Fibroblast of skin of abdomen (primary cell): Measurements from ENCODE around the gene ANKH.
A peak's percentile ranks its signal among the peaks of the same experiment; 100 is the strongest.
"Not testable (repeated sequence)": the region's sequence is repeated elsewhere in the genome, so short reads cannot be mapped to it uniquely, and the experiment has no call there.

Experiments
- DNase-seq: peaks from one replicate; pipeline ENCODE4 v3.0.0-alpha.2; 2013

ANKH gene

DNA sequence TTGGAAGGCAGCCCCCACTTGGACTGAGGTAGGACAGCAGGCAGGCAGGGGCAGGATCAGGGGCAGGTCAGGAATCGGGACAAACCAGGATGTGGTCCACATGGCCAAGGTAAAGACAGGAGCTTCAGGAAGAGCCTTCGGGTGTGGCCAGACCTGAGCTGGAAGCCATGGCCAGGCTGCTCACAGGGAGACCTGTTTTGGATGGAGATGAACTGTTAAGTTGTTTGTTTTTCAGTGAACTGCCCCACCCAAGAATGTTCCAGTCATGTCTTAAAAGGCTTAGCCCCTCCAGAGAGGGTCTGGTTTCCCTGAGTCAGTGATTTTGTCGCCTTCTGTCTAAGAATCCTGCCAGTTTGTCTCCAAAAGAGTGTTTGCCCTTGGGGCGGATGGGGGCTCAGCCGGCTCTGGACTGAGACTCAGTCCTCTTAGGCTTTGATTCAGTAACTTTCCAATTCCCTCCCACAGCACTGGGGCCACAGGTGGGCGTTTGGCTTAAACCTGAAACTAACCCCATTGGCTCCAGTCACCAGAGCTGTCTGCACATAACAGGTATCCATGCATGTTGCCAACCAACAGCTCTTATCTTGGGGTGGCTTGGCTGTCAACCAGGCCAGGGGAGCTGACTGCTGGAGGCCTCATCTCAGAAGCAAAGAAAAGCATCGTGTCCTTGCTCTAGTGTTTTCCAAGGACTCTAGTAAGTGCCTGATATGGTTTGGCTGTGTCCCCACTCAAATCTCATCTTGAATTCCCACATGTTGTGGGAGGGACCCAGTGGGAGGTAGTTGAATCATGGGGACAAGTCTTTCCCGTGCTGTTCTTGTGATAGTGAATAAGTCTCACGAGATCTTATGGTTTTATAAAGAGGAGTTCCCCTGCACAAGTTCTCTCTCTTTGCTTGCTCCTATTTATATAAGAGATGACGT, 11.3 kb upstream of the ANKH start:
- no peak for DNase-seq

DNA sequence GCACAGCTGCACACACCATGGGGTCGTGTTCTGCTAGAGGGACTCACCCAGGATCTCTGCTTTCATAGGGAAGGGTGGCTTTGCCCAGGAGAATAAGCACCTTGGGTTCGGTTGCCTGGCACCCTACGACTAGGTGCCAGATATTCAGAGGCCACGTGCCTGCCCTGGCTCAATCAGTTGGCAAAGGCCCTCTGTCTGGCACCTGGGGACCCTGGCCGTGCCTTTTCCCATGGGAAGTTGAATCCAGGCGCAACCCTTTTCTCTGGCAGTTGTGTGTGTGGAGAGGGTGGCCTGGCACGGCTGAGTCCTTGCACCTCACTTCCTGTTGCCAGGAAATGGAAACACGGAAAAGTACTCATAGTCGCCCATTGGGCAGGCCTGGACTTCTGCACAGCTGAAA, 10.2 kb upstream of the ANKH start:
- DNase-seq = no peak

DNA sequence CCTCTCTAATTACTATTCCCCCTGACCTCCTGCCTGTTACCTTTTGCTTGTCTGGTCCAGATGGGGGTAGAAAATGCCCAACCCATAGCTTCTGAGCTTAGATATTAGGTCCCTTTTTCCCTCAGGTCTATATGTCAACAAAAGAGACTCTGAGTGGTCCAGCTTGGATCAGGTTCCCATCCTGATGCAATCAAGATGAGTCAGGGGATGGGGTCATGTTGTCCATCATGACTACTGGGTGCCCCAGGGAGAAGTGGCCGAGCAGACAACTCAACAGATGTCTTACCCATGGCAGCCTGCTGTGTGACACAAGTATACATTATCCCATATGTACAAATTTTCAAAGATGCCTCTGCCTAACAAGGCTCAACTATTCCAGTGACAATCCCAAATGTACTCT, 9.1 kb upstream of the ANKH start:
- peak; percentile 9 for DNase-seq

DNA sequence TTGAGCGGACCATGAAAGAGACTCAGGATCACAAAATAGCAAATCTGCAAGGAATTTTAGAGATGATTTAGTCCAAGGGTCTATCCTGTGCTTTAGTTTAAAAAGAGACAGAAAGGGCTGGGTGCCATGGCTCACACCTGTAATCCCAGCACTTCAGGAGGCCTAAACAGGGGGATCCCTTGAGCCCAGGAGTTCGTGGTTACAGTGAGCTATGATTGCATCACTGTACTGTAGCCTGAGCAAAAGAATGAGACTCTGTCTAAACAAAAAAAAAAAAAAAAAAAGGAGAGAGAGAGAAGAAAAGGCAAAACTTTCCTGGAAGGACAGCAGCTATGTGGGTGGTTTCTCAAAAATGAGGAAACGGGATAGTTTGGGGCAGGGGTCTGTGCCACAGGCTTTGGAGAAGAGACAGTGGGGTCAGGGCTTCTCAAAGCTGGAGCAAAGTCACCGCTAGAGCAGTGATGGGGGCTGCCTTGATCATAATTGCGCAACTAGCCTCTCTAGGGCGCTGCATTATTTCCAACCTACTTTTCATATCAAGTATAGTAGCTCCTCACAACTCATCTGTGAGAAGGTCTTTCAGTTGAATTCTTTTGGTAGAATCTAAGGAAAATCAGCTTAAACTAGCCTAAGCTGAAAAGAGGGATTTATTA, 8.5 kb upstream of the ANKH start:
- peak; percentile 16 for DNase-seq

DNA sequence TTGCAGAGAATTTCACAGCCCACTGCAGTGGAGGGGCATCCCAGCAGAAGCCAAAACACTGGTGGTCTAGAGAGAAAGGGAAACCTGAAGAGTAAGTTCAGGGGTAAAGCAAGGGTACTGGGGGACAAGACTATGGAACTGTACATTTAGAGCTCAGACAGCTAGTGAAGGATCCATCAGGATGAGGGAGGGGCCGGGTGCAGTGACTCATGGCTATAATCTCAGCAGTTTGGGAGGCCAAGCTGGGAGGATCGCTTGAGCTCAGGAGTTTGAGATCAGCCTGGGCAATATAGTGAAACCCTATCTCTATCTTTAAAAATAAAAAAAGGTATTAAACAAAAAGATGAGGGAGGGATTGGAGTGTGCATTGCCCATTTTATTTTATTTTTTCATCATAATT, 7.8 kb upstream of the ANKH start:
- no peak for DNase-seq

DNA sequence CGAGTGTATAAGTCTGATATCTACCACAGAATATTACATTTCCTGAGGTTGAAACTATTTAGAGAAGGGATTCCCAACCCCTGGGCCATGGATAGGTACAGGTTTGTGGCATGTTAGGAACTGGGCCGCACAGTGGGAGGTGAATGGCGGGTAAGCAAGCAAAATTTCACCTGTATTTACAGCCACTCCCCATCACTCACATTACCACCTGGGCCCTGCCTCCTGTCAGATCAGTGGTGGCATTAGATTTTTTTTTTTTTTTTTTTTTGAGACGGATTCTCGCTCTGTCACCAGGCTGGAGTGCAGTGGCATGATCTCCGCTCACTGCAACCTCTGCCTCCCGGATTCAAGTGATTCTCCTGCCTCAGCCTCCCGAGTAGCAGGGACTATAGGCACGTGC, 6.6 kb upstream of the ANKH start:
- DNase-seq = not testable (repeated sequence)

DNA sequence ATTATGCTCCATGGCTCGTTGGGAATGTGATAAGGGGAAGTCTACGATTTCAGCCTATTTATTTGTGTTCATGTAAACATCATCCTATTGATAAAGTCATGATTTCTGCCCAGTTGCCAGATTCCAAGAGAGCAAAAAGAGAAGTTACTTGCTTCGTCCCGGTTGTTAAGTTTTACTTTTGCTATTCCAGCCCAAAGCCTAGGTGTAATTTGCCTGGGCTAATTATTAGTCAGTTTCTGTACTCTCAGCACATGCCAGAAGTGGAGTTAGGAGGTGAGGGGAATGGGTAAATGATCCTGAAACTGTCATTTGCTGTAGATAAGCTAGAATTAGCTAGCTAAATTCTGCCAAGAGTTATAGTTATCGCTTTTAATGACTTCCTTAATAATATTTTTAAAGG, 4.5 kb upstream of the ANKH start:
- DNase-seq = no peak

DNA sequence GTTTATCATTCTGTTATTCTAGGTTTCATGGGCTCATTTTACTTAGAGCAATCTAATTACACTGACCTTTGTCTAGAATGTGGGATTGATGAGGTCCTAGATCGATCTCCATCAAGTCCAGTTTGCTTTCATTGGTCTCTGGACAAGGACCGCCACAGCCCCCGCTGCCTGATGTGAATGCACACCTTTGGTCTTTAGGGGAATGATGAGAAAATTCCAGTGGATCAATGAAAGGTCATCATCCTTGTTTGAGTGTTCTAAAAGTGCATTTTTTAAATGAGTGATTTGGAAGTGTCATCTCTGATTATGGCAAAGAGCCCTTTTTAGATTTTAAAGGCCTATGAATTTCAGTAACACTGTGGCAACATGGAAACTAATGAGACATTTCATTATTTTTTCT, 2.2 kb upstream of the ANKH start:
- no peak for DNase-seq

DNA sequence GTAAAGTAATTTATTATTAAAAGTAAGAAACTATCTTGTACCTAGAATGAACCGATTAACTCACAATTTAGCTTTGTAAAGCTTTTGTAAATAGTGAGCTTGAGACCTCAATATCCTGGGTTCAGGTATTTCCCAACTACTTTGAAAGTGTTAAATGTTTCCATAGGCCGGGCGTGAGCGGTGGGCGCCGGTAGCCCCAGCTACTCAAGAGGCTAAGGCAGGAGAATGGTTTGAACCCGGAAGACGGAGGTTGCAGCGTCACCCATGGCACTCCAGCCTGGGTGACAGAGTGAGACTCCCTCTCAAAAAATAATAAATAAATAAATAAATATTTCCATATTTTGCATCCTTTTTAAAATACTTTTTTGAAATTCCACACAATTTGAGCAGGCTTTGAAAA, 1.5 kb upstream of the ANKH start:
- no peak for DNase-seq

DNA sequence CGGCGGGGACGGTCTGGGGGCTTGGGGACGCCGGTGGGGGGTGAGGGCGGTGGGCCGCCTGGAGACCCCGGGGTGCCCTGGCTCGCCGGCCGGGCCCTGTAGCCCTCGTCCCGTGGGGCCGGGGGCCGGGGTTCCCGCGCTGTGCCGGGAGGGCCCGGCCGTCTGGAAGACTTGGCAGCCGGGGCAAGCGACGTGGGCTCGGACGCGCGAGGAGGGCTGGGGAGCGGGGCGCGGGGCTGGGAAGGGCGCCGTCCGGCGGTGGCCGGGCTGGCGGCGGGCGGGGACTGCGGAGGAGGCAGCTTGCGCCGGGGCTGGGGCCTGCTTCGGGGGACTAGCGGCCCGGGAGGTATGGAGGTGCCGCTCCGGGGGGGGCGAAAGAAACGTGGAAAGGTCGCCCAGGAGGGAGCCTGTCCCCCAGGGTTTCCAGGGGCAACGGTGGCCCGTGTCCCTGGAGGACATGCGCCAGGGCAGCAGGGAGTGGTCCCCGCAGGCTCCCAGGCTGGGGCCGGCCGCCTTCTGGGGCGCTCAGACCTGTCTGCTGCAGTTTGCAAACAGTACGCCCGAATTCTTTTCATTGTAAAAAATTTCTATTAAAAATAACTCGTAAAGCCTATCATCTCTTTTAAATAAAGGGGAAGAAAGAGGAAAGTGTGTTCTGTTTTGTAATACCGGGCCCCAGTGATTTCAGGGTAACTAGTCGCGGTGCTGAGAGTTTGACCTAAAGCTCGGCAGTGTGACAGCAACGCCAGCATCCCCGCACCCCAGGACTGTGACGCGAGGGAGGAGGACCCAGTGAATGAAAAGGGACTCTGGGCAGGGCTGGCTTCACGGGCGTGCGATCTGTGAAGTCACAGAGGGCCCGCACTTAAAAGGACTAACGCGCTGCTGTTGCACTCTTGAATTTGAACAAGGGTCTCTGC, 752 bp upstream of the ANKH start:
- peak; percentile 26 for DNase-seq

DNA sequence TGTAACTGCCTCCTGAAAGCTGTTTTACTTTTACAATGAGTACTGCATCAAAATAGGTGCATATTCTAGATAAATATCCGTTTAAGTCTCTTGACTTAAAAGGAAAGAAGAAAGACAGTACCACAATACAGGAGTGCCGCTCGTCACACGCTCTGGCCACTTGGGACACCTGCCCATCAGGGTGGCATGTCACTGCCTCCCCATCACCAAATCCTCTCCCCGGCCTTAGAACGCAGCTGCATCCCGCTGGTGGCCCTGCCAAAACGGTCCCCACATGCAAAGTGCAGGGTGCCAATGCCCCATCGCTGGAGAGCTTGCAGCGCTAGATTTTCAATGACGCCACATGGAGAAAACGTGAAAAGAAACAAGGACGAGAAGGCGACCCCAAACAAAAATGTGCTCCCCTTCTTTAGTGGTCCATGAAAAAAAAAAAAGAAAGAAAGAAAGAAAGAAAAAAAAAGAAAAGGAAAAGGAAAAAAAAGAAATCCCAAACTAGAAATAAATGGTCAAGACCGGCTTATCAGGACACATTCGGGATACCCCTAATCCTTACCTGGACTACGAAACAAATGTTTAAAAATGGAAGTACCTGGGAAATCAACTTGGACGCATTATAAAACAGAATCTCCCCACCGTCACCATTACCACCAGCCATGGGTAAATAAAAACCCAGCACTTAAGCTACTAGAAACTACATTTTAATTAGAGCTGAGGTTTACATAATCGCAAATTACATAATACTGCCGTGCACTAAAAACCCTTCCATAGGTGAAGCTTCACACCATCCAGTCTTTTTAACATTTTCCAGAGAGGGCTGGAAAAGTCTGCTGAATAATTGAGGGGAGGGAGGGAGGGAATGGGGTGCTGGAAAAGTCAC, 1.0 kb downstream of the ANKH start:
- DNase-seq = no peak

DNA sequence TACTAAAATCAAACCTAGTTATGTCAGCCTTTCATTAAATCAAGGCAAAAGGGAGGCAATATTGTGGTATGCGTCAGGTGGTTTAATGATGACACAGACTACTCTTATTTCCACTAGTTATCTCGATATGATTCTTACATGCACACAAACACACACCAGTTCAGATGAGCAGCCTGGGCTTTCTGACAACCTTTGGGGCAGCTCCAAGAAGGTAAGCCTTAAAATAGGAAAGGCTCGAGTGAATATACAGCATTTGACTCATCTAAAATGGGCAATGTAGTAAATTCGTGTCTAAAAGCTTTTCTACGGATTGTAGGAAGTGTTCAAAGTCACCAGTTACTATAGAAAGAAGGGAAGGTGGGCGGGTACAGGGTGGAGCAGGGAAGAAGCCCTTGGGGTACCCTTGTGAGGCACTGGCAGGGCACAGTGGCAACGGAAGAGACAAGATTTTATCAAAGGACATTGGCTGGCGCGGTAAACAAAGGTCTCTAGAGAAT, 1.9 kb downstream of the ANKH start:
- DNase-seq = no peak

DNA sequence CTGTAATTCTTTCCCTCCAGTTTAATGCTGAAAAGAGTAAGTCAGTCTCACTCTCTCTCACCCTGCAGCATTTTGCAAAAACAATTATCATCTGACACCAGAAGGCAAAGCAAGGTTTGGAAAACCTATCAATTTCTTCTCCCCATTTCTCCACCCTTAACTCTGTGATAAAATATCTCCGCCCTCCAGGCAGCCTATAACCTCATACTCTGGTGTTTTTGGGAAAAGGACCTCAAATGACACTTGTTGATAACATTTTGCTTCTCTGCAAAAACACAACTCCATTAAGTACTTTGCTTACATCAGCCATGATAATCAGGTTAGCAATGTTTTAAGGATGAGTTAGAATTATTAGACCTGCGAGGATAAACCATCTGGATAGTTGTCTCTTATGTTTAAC, 2.3 kb downstream of the ANKH start:
- DNase-seq = no peak

DNA sequence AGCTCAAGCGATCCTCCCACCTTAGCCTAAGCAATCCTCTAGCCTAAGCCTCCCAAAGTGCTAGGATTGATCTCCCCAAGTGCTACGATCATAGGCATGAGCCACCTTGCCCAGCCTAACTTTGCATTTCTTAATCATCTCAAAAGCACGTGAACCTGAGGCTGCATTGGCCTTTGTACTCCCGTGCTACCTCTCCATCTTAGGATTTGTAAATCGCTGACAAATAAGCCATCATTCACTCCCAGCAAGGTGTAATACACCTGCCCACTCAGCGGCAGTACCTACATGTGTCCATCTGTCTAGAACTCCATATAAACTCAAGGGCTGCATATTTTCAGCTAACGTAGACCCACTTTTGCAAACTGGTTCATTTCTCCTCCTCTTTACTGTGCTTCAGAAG, 2.8 kb downstream of the ANKH start:
- DNase-seq = no peak

DNA sequence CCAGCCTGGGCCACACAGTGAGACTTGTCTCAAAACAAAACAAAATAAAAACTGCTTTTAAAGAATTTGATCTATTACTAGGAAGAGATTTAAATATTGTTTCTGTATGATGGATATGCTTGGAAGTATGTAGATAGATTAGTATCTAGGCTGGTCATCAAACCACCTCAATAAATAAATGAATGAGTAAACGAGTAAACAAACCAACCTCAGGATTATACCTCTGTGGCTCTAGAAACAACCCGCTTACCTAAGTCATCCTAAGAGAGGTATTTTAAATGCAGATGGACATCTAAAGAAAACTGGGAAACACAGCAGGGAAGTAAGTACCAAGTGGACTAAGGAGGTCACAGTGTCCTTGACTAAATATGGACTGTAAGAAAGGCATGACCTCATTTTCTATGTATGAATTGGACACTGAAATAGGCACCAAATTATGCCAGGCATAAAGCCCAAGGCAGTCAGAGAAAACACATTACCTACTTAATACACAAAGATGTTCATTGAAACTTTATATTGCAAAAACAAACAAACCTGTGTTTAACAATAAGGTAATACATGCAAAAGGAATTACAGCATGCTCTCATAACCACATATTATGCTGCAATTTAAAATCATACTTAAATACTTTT, 7.3 kb downstream of the ANKH start:
- DNase-seq = no peak

DNA sequence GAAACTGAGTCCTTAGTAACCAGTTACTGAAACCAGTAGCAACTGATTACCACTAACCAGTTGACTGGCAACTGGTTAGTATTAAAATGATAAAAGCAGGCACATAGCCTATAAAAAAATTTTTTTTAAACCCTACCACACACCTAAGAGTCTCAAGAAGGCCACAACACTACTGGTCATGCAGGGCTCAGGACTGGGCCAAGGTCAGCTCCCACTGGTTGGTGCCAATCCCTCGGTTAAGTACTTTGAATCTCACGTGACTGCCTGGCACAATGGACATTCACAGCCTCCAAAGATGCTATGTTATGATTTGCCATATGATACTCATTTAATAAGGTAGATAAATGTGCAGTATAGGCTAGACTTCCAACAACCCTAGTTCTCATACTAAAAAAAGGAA, 8.5 kb downstream of the ANKH start:
- no peak for DNase-seq

DNA sequence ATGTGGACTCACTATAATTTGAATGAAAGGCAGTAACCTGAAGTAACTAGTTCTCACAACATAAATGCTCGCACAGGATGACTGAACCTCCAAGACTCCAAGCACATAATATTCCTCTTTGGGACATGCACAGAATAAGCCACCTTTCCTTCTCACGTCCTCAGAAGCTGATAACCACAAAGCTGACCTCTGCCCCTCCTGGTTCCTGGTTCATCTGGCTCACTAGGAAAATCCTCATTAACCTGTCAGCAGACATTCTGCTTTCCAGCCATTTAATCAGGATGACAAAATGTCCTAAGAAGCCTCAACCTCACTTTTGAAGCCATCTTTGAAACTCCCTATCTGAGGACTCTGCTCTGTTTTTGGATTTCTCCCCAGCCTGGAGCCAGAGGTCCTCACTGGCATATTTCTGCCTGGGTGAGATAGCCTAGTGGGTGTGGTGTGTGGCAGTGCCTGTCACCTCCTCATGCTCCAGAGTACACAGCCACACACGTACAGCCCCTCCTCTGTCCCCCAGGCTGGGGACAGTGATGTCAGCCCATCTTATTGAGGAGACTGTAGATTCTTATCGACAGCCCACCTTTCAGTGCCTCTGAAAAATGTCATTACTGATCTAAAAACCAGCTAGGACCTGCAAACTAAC, 10.3 kb downstream of the ANKH start:
- no peak for DNase-seq

DNA sequence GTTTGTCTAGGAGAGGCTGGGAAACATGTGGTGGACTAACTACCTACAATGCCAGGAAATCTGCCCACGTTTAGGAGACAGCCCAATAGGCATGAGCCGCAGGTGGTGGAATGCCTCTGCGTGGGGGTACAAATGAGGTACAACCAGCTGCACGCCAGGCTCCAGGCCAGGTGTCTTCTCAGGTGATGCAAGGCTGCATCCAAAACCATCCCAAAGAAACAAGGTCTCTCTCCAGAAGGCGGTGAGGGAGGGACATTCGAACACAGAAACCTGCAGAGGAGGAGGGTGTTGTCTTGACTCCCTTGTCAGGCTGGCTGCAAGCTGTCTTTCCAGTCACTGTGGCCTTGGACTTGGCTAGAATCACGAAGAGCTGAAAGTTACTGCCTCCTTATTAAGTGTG, 11.6 kb downstream of the ANKH start:
- no peak for DNase-seq

DNA sequence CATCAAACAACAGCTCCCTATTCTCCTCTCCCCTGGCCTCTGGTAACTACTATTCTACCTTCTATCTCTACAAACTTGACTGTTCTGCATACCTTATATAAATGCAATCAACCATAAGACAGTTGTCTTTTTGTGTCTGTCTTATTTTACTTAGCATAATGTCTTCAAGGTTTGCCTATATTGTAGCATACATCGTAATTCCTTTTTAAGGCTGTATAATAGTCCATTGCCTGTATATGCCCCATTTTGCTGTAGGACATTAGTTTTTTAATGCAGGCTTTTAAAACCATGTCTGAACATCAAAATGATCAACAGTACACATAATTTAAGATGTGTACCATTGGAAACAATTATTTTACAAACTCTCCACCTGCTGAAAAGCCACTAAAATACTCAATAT, 12.4 kb downstream of the ANKH start:
- DNase-seq = no peak

DNA sequence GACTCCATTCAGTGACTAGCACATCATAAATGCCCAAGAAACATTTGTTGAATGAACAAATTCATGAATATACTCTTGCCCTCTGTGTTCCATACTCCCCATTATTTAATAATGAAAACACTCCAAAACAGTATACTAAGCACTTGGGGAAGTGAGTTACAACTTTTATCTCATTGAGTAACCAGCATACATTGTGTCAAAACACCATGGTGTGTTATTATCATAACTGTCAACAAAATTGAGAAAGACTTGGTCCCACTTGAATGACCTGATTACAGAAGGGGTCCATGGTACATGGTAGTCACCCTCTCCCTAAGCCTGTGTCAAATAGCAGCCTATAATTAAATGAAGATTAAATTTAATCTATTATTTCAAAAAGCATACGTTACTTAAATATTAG, 16.2 kb downstream of the ANKH start:
- DNase-seq = no peak

DNA sequence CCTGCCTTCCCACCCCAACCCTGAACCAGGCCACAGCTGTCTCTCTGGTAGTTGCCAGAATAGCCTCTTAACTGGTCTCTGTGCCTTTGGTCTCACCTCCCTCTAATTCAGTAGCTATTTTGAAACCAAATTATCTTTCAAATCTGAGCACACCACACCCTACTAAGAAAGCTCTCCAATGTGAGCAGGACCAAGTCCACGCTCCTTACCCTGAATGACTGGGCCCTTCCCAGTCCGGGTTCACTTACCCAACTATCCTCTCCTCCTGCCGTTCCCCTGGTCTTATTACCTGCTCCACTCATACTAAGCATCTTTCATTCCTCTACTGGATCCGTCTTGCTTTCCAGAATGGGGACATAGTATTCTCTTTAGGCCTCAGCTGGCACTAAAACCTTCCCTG, 16.8 kb downstream of the ANKH start:
- no peak for DNase-seq
